Trophoblast cell (in vitro differentiated cells and primary cell): ENCODE measurements around the gene C1orf159.

Source experiments
- DNase-seq, 2 donors: peaks; one replicate each; pipeline ENCODE4 v3.0.0-alpha.2; 2016
- H2AFZ ChIP-seq: 2 replicates; pipeline ENCODE4 v1.6.1; 2013; ENCODE audit warnings: low read length, moderate library complexity, mild to moderate bottlenecking; ENCODE audit not compliant: insufficient read depth, poor library complexity
- H2AK5ac ChIP-seq: 2 replicates; pipeline ENCODE4 v1.6.1; 2013; ENCODE audit warnings: mild to moderate bottlenecking, low read length
- H2BK120ac ChIP-seq: 2 replicates; pipeline ENCODE4 v1.6.1; 2013; ENCODE audit warnings: low read length, mild to moderate bottlenecking, moderate library complexity; ENCODE audit not compliant: insufficient read depth, poor library complexity
- H2BK12ac ChIP-seq: 2 replicates; pipeline ENCODE4 v1.6.1; 2013; ENCODE audit warnings: mild to moderate bottlenecking, low read length, moderate library complexity
- H2BK5ac ChIP-seq: 2 replicates; pipeline ENCODE4 v1.6.1; 2013; ENCODE audit warnings: low read length, low read depth, moderate library complexity, mild to moderate bottlenecking; ENCODE audit not compliant: poor library complexity
- H3K14ac ChIP-seq: 2 replicates; pipeline ENCODE4 v1.6.1; 2013; ENCODE audit warnings: mild to moderate bottlenecking, low read length
- H3K18ac ChIP-seq: 2 replicates; pipeline ENCODE4 v1.6.1; 2013; ENCODE audit warnings: mild to moderate bottlenecking, low read length
- H3K23ac ChIP-seq: 2 replicates; pipeline ENCODE4 v1.6.1; 2013; ENCODE audit warnings: low read length
- H3K27ac ChIP-seq: 2 replicates; pipeline ENCODE4 v1.5.1; 2013; ENCODE audit warnings: low read depth, mild to moderate bottlenecking, inconsistent platforms, low read length, moderate library complexity
- H3K27me3 ChIP-seq: 2 replicates; pipeline ENCODE4 v1.6.1; 2013; ENCODE audit warnings: inconsistent platforms, mild to moderate bottlenecking, low read length, moderate library complexity; ENCODE audit not compliant: insufficient read depth
- H3K36me3 ChIP-seq, 2 experiments: 1 replicate in 1 of 2; 2 replicates in 1 of 2; pipeline ENCODE4 v1.6.1; 2013; ENCODE audit warnings: low read length in 2 of 2, mild to moderate bottlenecking in 2 of 2, moderate library complexity in 1 of 2; ENCODE audit not compliant: insufficient read depth in 2 of 2, control insufficient read depth in 1 of 2
- H3K4ac ChIP-seq: 2 replicates; pipeline ENCODE4 v1.6.1; 2013; ENCODE audit warnings: low read depth, mild to moderate bottlenecking, low read length, moderate library complexity
- H3K4me1 ChIP-seq, 2 experiments: 1 replicate in 1 of 2; 2 replicates in 1 of 2; pipeline ENCODE4 v1.6.1; 2013; ENCODE audit warnings: low read length in 2 of 2, mild to moderate bottlenecking in 2 of 2, moderate library complexity in 1 of 2; ENCODE audit not compliant: insufficient read depth in 2 of 2, control insufficient read depth in 1 of 2
- H3K4me2 ChIP-seq: 2 replicates; pipeline ENCODE4 v1.6.1; 2013; ENCODE audit warnings: inconsistent platforms, mild to moderate bottlenecking, low read length, moderate library complexity
- H3K4me3 ChIP-seq: 2 replicates; pipeline ENCODE4 v1.5.1; 2013; ENCODE audit warnings: mild to moderate bottlenecking, low read depth, low read length, inconsistent platforms
- H3K79me1 ChIP-seq: one replicate; pipeline ENCODE4 v1.6.1; 2013; ENCODE audit warnings: low read length
- H3K79me2 ChIP-seq: 2 replicates; pipeline ENCODE4 v1.6.1; 2013; ENCODE audit warnings: low read length, mild to moderate bottlenecking; ENCODE audit not compliant: control insufficient read depth, insufficient read depth, poor library complexity
- H3K9ac ChIP-seq: 2 replicates; pipeline ENCODE4 v1.6.1; 2013; ENCODE audit warnings: mild to moderate bottlenecking, low read length
- H3K9me3 ChIP-seq: 2 replicates; pipeline ENCODE4 v1.6.1; 2013; ENCODE audit warnings: low read depth, mild to moderate bottlenecking, control low read depth, inconsistent platforms, low read length; ENCODE audit not compliant: insufficient read depth
- H4K12ac ChIP-seq: 2 replicates; pipeline ENCODE4 v1.6.1; 2013; ENCODE audit warnings: low read depth, mild to moderate bottlenecking, low read length, moderate library complexity
- H4K8ac ChIP-seq: 2 replicates; pipeline ENCODE4 v1.6.1; 2013; ENCODE audit warnings: low read depth, mild to moderate bottlenecking, low read length, moderate library complexity
- H4K91ac ChIP-seq: one replicate; pipeline ENCODE4 v1.6.1; 2013; ENCODE audit warnings: low read depth, mild to moderate bottlenecking, low read length, moderate library complexity
- WGBS: extraction: QIAGEN DNeasy Blood & Tissue Kit; methylation state at CpG from one replicate; pipeline ENCODE4 v1.1.7; 2013; ENCODE audit warnings: missing lambda C conversion rate; ENCODE audit not compliant: insufficient read length, insufficient coverage; ENCODE audit errors: extremely low coverage; 5-methylcytosine and 5-hydroxymethylcytosine counted together

Gene C1orf159

GRCh38 chr1:1073743-1074587, 41.9 kb downstream of the C1orf159 start, which contains the start of gene RNF223:
Gene RNF223 (minus strand): TSS chr1:1074306. CDS start chr1:1072566, 1,740 bp downstream.
- Histone ChIP-seq H2AK5ac (peak within 1 kb of the TSS; percentile 84), H2BK5ac (no peak within 1 kb of the TSS), H3K4me3 (peak within 1 kb of the TSS; percentile 8), H3K9me3 (peaks cover 2% of the 10 kb centered on the region), H2AFZ (peak within 1 kb of the TSS; percentile 8), H4K8ac (peak within 1 kb of the TSS; percentile 54), H2BK12ac (peak within 1 kb of the TSS; percentile 72), H3K36me3 (no peaks in the 10 kb centered on the region), H3K18ac (peak within 1 kb of the TSS; percentile 28), H3K4me1 (peaks cover 33 to 40% of the 10 kb centered on the region in 2 experiments), H4K91ac (peak within 1 kb of the TSS; percentile 80), H3K27ac (no peak within 1 kb of the TSS), H3K27me3 (no peaks in the 10 kb centered on the region), H3K79me2 (peaks cover 2% of the 10 kb centered on the region), H3K14ac (peak within 1 kb of the TSS; percentile 41), H3K9ac (no peak within 1 kb of the TSS), H3K4me2 (no peak within 1 kb of the TSS), H4K12ac (no peak within 1 kb of the TSS), H2BK120ac (peak within 1 kb of the TSS; percentile 4), H3K4ac (peak within 1 kb of the TSS; percentile 35), H3K23ac (no peak within 1 kb of the TSS), H3K79me1 (peaks cover 28% of the 10 kb centered on the region)
- no CpG with 5 or more reads among the region's 35 CpGs for WGBS
- peak; percentile 98 for DNase-seq

- Histone ChIP-seq H3K79me1 (peaks cover 28% of the 10 kb centered on the region), H2BK12ac (peak overlapping the region; percentile 72), H3K9ac (no peak overlapping the region), H3K4me2 (no peak overlapping the region), H4K12ac (no peak overlapping the region), H2AK5ac (peak overlapping the region; percentile 84), H3K36me3 (no peaks in the 10 kb centered on the region), H4K91ac (peak overlapping the region; percentile 80), H2BK5ac (no peak overlapping the region), H3K27ac (no peak overlapping the region), H3K18ac (peak overlapping the region; percentile 28), H3K14ac (peak overlapping the region; percentile 41), H3K4me3 (no peak overlapping the region), H2AFZ (peak overlapping the region; percentile 8), H2BK120ac (peak overlapping the region; percentile 4), H3K27me3 (no peaks in the 10 kb centered on the region), H4K8ac (peak overlapping the region; percentile 54), H3K4ac (peak overlapping the region; percentile 35), H3K9me3 (peaks cover 2% of the 10 kb centered on the region), H3K4me1 (peaks cover 36 to 45% of the 10 kb centered on the region in 2 experiments), H3K79me2 (peaks cover 2% of the 10 kb centered on the region), H3K23ac (no peak overlapping the region)
- WGBS: no CpG with 5 or more reads among the region's 28 CpGs
- DNase-seq: peak; percentile 81 to 83
Measured at GRCh38 chr1:1072849-1073742, 42.8 kb downstream of the C1orf159 start.

- Histone ChIP-seq H3K4me1 (peaks cover 36 to 45% of the 10 kb centered on the region in 2 experiments), H3K23ac (no peak overlapping the region), H3K27me3 (no peaks in the 10 kb centered on the region), H4K8ac (no peak overlapping the region), H2BK120ac (no peak overlapping the region), H2BK5ac (no peak overlapping the region), H2BK12ac (no peak overlapping the region), H3K36me3 (no peaks in the 10 kb centered on the region), H3K9me3 (peaks cover 2% of the 10 kb centered on the region), H3K4me3 (no peak overlapping the region), H2AK5ac (no peak overlapping the region), H3K4me2 (no peak overlapping the region), H3K14ac (no peak overlapping the region), H3K79me2 (peaks cover 2% of the 10 kb centered on the region), H3K18ac (no peak overlapping the region), H3K27ac (no peak overlapping the region), H4K12ac (no peak overlapping the region), H4K91ac (peak overlapping the region; percentile 33), H2AFZ (no peak overlapping the region), H3K79me1 (peaks cover 28% of the 10 kb centered on the region), H3K4ac (no peak overlapping the region), H3K9ac (no peak overlapping the region)
- no peak for DNase-seq
- no CpG with 5 or more reads among the region's 21 CpGs for WGBS
Measured at GRCh38 chr1:1072299-1072848, 43.5 kb downstream of the C1orf159 start.
